Uterus (tissue), 2 donors: Measurements from ENCODE around the gene PDE4DIP.
"Not testable (repeated sequence)": the region's sequence is repeated elsewhere in the genome, so short reads cannot be mapped to it uniquely, and the experiment has no call there.

Experiments used
- CTCF ChIP-seq, 4 experiments: fragments of 200-600 bp in 2 of 4; fragments of 450-650 bp in 2 of 4; sonication (generic) in 2 of 4; IDR thresholded peaks; one replicate each; pipeline ENCODE4 v1.5.1; 2016 to 2019; ENCODE audit warnings: antibody characterized with exemption in 4 of 4, mild to moderate bottlenecking in 2 of 4, moderate library complexity in 1 of 4
- POLR2A ChIP-seq, 2 donors: fragments of 450-650 bp; IDR thresholded peaks; one replicate each; pipeline ENCODE4 v1.6.1; 2016; ENCODE audit warnings: antibody characterized with exemption in 2 of 2, mild to moderate bottlenecking in 1 of 2, moderate library complexity in 1 of 2

- TF ChIP-seq CTCF, POLR2A (IDR thresholded peaks at IDR 0.05): not testable (repeated sequence)
These were observed 423 bp downstream of the PDE4DIP start for GRCh38 chr1:148844651-148845050.
